BE2C (cell line): ENCODE results near the gene PCP4L1.
"Not testable (repeated sequence)": the region's sequence is repeated elsewhere in the genome, so short reads cannot be mapped to it uniquely, and the experiment has no call there.

Experiments used
- DNase-seq: peaks from one replicate; pipeline ENCODE4 v3.0.0-alpha.2; 2020
- H3K27me3 ChIP-seq: fragments of 250-450 bp; sonication (Bioruptor Pico); 2 replicates; pipeline ENCODE4 v1.5.1; 2020; ENCODE audit warnings: mild to moderate bottlenecking
- H3K36me3 ChIP-seq: fragments of 250-450 bp; sonication (Bioruptor Pico); 2 replicates; pipeline ENCODE4 v1.5.1; 2020; ENCODE audit warnings: mild to moderate bottlenecking
- H3K4me1 ChIP-seq: fragments of 250-450 bp; sonication (Bioruptor Pico); 2 replicates; pipeline ENCODE4 v1.5.1; 2020
- H3K4me3 ChIP-seq: 2 replicates; pipeline ENCODE4 v1.5.1; 2011; ENCODE audit warnings: low read depth, low read length
- H3K9me3 ChIP-seq: fragments of 250-450 bp; sonication (Bioruptor Pico); 2 replicates; pipeline ENCODE4 v1.5.1; 2020
- TF ChIP-seq, protein P1 (sequence below): IDR thresholded peaks from 2 replicates; pipeline ENCODE4 v1.5.1; 2012; ENCODE audit warnings: mild to moderate bottlenecking, low read depth, low read length

PCP4L1 gene

DNA sequence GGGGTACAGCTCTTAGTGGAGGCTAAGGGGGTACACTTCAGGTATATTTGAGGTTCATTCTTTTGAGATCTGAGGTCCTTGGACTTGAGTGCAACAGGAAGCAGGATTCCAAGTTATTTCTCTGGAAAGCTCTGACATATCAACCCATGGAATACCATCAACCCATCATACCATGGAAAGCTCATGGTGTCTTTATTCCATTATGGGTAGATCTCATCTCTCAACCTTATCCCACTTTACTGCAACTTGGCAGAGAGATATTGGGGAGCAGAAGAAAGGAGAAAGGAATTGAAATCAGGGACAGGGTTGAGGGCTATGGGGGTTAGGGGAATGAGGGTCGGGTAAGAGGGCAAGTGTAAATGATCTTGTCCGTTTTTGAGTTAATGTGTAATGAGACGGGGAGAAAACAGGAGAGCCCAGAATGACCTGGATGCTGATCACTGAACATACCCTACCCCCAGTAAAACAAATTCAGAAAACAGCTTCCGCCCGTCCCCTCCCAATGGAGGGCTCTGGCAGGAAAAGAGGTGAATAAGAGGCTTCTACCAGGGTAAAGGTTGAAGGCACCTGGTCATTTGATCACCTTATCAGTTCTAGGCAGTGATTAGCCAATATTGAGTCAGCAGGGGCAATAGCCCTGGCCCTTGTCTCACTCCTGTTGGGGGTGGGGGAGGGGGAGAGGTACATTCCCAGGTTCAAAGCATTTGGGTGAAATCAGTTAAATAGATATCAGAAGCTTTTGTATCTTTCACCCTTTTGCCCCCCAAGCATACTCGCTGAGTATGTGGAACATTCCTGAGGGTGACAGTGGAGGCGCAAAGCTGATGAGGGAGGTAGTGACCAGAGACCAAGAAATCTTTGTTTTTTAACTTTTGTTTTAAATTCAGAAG is 34.5 kb upstream of the PCP4L1 start:
- peaks cover 13% of the 10 kb centered on the region for H3K4me1 ChIP-seq
- no peaks in the 10 kb centered on the region for H3K27me3 ChIP-seq
- TF ChIP-seq, protein P1, sequence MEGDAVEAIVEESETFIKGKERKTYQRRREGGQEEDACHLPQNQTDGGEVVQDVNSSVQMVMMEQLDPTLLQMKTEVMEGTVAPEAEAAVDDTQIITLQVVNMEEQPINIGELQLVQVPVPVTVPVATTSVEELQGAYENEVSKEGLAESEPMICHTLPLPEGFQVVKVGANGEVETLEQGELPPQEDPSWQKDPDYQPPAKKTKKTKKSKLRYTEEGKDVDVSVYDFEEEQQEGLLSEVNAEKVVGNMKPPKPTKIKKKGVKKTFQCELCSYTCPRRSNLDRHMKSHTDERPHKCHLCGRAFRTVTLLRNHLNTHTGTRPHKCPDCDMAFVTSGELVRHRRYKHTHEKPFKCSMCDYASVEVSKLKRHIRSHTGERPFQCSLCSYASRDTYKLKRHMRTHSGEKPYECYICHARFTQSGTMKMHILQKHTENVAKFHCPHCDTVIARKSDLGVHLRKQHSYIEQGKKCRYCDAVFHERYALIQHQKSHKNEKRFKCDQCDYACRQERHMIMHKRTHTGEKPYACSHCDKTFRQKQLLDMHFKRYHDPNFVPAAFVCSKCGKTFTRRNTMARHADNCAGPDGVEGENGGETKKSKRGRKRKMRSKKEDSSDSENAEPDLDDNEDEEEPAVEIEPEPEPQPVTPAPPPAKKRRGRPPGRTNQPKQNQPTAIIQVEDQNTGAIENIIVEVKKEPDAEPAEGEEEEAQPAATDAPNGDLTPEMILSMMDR, result no peak
- no peak overlapping the region for H3K4me3 ChIP-seq
- no peaks in the 10 kb centered on the region for H3K9me3 ChIP-seq
- DNase-seq, result no peak
- H3K36me3 ChIP-seq, result peaks cover 11% of the 10 kb centered on the region

DNA sequence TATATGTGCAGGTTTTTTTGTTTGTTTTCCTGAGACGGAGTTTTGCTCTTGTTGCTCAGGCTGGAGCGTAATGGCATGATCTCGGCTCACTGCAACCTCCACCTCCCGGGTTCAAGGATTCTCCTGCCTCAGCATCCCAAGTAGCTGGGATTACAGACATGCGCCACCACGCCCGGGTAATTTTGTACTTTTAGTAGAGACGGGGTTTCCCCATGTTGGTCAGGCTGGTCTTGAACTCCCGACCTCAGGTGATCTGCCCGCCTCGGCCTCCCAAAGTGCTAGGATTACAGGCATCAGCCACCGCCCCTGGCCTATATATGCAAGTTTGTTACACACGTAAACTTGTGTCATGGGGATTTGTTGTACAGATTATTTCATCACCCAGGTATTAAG is 33.9 kb upstream of the PCP4L1 start:
- peaks cover 13% of the 10 kb centered on the region for H3K4me1 ChIP-seq
- not testable (repeated sequence) for H3K27me3 ChIP-seq, DNase-seq, H3K4me3 ChIP-seq, H3K9me3 ChIP-seq
- peaks cover 14% of the 10 kb centered on the region for H3K36me3 ChIP-seq

DNA sequence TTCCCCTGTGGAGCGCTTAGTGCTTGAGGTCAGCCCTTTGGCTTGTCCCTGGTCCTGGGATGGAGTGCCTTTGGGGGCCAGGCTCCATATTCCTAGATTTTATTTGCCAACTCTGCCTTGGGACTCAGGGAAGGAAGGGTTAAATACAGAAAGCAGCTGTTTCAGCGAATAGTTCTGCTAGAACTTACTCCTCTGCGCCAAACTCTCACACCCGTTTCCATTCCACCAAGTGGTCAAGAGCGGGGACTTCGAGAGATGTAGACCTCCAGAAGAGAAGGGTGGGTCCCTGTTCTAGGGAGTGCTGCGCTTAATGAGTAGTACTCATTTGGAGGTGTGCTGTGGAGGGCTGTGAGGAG is 33.4 kb upstream of the PCP4L1 start:
- no peaks in the 10 kb centered on the region for H3K9me3 ChIP-seq
- H3K4me1 ChIP-seq, result peaks cover 13% of the 10 kb centered on the region
- peaks cover 14% of the 10 kb centered on the region for H3K36me3 ChIP-seq
- DNase-seq, result no peak
- H3K4me3 ChIP-seq, result peak overlapping the region; percentile 2; the same call in 1 of the 2 replicates
- no peaks in the 10 kb centered on the region for H3K27me3 ChIP-seq
- TF ChIP-seq, protein P1, result no peak

- TF ChIP-seq, protein P1, result peak; percentile 66
- peaks cover 14% of the 10 kb centered on the region for H3K36me3 ChIP-seq
- peak; percentile 91 for DNase-seq
These were observed 32.8 kb upstream of the PCP4L1 start, which contains the start of gene TOMM40L for GRCh38 chr1:161225534-161226319. TSS of gene TOMM40L (plus strand) at chr1:161226060. CDS start at chr1:161226490, 430 bp downstream.

DNA sequence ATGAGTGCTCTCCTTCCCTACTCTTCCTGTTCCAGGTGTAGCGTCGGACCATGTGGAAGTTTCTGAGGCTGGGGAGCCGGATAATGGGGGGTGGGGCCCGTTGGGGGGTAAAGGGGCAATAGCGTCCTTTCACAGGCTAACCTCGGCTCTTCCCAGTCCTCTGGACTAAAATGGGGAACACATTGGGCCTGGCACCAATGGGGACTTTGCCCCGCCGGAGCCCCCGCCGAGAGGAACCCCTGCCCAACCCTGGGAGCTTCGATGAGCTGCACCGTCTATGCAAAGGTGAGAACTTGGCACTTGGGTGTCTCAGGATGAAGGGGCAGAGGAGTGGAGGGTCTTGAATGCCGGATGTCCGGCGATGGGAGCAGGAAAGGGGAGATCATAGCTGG is 32.2 kb upstream of the PCP4L1 start:
- no peaks in the 10 kb centered on the region for H3K27me3 ChIP-seq
- H3K9me3 ChIP-seq, result no peaks in the 10 kb centered on the region
- H3K36me3 ChIP-seq, result peaks cover 14% of the 10 kb centered on the region
- no peak for DNase-seq
- peak overlapping the region; percentile 96 for H3K4me3 ChIP-seq
- TF ChIP-seq, protein P1, result no peak
- H3K4me1 ChIP-seq, result peaks cover 13% of the 10 kb centered on the region

More at GRCh38 chr1:161225534-161226319, 32.8 kb upstream of the PCP4L1 start, which contains the start of gene TOMM40L:
- Histone ChIP-seq H3K4me1 (peaks cover 13% of the 10 kb centered on the region), H3K9me3 (no peaks in the 10 kb centered on the region), H3K4me3 (peak within 1 kb of the TSS; percentile 96), H3K27me3 (no peaks in the 10 kb centered on the region)

DNA sequence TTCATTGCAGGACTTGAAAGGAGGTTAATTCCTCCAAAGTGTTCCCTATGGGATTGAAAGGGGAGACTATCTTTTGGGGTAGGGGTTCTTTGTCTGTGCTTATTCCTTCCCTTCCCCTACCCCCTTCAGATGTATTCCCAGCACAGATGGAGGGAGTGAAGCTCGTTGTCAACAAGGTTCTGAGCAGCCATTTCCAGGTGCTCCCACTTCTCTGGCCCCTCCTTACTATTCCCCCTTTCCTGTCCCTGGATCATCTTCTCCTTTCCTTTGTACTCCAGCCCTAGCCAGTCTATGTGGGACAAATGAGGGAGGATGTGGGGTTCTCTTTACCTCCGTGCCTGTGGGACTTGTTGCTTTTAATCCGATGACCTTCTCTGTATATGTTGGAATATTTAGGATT is 31.8 kb upstream of the PCP4L1 start:
- Histone ChIP-seq H3K4me1 (peaks cover 13% of the 10 kb centered on the region), H3K36me3 (peaks cover 14% of the 10 kb centered on the region), H3K27me3 (no peaks in the 10 kb centered on the region), H3K4me3 (peak overlapping the region; percentile 96), H3K9me3 (no peaks in the 10 kb centered on the region)
- TF ChIP-seq, protein P1, result no peak
- no peak for DNase-seq
